Fibroblast of lung (primary cell): ENCODE results near the gene SH3PXD2A. TPM values are rescaled to one million over a fixed set of nuclear protein-coding genes. Genes with fewer than 3 reads are reported as not detected.
A peak's percentile ranks its signal among the peaks of the same experiment; 100 is the strongest.

Experiments used
- DNase-seq, 2 donors: peaks; one replicate each; pipeline versions ENCODE4 v3.0.0 to v3.0.0-alpha.2; 2010; ENCODE audit warnings: low read depth in 2 of 2
- H2AFZ ChIP-seq: 2 replicates; pipeline ENCODE4 v1.5.1; 2012; ENCODE audit warnings: low read length, control low read depth, inconsistent platforms
- H3K27ac ChIP-seq: 2 replicates; pipeline ENCODE4 v1.5.1; 2011; ENCODE audit warnings: low read length, control low read depth; ENCODE audit not compliant: insufficient read depth
- H3K27me3 ChIP-seq: 2 replicates; pipeline ENCODE4 v1.5.1; 2011; ENCODE audit warnings: mild to moderate bottlenecking, low read length; ENCODE audit not compliant: control insufficient read depth, insufficient read depth
- H3K36me3 ChIP-seq: 2 replicates; pipeline ENCODE4 v1.5.1; 2011; ENCODE audit warnings: low read length; ENCODE audit not compliant: control insufficient read depth, insufficient read depth
- H3K4me1 ChIP-seq: 2 replicates; pipeline ENCODE4 v1.5.1; 2011; ENCODE audit warnings: low read length; ENCODE audit not compliant: control insufficient read depth, insufficient read depth; ENCODE audit errors: extremely low read depth
- H3K4me2 ChIP-seq: 2 replicates; pipeline ENCODE4 v1.5.1; 2011; ENCODE audit warnings: low read length, control low read depth; ENCODE audit not compliant: insufficient read depth; ENCODE audit errors: extremely low read depth
- H3K4me3 ChIP-seq, 4 experiments: fragments of 200-600 bp in 1 of 4; sonication (generic) in 1 of 4; replicated peaks in 1 of 4; 2 replicates each; pipeline ENCODE4 v1.5.1; 2011 to 2016; ENCODE audit warnings: low read length in 4 of 4, low read depth in 3 of 4, mild to moderate bottlenecking in 3 of 4, control low read depth in 2 of 4, inconsistent platforms in 1 of 4, mixed read lengths in 1 of 4; ENCODE audit not compliant: insufficient read depth in 1 of 4; ENCODE audit errors: control extremely low read depth in 1 of 4
- H3K79me2 ChIP-seq: 2 replicates; pipeline ENCODE4 v1.5.1; 2012; ENCODE audit warnings: mild to moderate bottlenecking, low read length, inconsistent platforms; ENCODE audit not compliant: control insufficient read depth, insufficient read depth
- H3K9ac ChIP-seq: 2 replicates; pipeline ENCODE4 v1.5.1; 2011; ENCODE audit warnings: mild to moderate bottlenecking, low read length, control low read depth; ENCODE audit not compliant: insufficient read depth
- H3K9me3 ChIP-seq: 2 replicates; pipeline ENCODE4 v1.5.1; 2012; ENCODE audit warnings: low read depth, low read length; ENCODE audit not compliant: control insufficient read depth, insufficient read depth
- H4K20me1 ChIP-seq: 2 replicates; pipeline ENCODE4 v1.5.1; 2011; ENCODE audit warnings: low read length; ENCODE audit not compliant: control insufficient read depth, insufficient read depth; ENCODE audit errors: extremely low read depth
- CTCF ChIP-seq, 2 donors: IDR thresholded peaks in 1 of 2; conservative IDR thresholded peaks in 1 of 2; 1 replicate in 1 of 2; 2 replicates in 1 of 2; pipeline ENCODE4 v1.5.1; 2011 to 2012; ENCODE audit warnings: low read length in 2 of 2, control low read depth in 1 of 2, inconsistent platforms in 1 of 2, low read depth in 1 of 2, mild to moderate bottlenecking in 1 of 2
- EZH2 ChIP-seq: IDR thresholded peaks from 2 replicates; pipeline ENCODE4 v1.5.1; 2012; ENCODE audit warnings: low read length, control low read depth, mild to moderate bottlenecking; ENCODE audit errors: missing control alignments
- polyA minus RNA-seq: library from RNA; depleted of rRNA, polyadenylated mRNA; stranded (reverse); fragments of >200 nt; gene quantifications from 2 replicates; pipeline ENCODE4 v1.2.3, GENCODE V29; 2011; ENCODE audit warnings: low replicate concordance
- polyA plus RNA-seq, 2 donors: library from polyadenylated mRNA; depleted of rRNA in 1 of 2; stranded (reverse) in 1 of 2; unstranded in 1 of 2; fragments of >200 nt; gene quantifications; 2 replicates each; pipeline ENCODE4 v1.2.1, GENCODE V29; 2011 to 2012; ENCODE audit warnings: missing spikeins in 1 of 2
- total RNA-seq: library from RNA; depleted of rRNA; stranded (reverse); fragments of >200 nt; gene quantifications from 2 replicates; pipeline ENCODE4 v1.2.1, GENCODE V29; 2014

The SH3PXD2A gene
- total RNA-seq, result 26.2 and 33.2 TPM in 2 replicates
- polyA plus RNA-seq, result 20.2 and 25.5 TPM in 2 replicates
- 23.5 and 36.1 TPM in 2 replicates for polyA plus RNA-seq (2012)
- 41.5 and 48.2 TPM in 2 replicates for polyA minus RNA-seq

- Histone ChIP-seq H4K20me1 (no peaks in the 10 kb centered on the region), H3K4me2 (peak within 1 kb of the TSS; percentile 95), H3K9me3 (no peaks in the 10 kb centered on the region), H3K4me3 (peak within 1 kb of the TSS; percentile 78 to 86 (median 80)), H3K27ac (peak within 1 kb of the TSS; percentile 87), H3K36me3 (no peaks in the 10 kb centered on the region), H3K79me2 (peaks cover 30% of the 10 kb centered on the region), H3K9ac (peak within 1 kb of the TSS; percentile 71), H3K4me1 (peaks cover 31% of the 10 kb centered on the region), H2AFZ (peak within 1 kb of the TSS; percentile 37), H3K27me3 (no peaks in the 10 kb centered on the region)
- TF ChIP-seq EZH2, result no peak
- TF ChIP-seq CTCF (conservative IDR thresholded peaks at IDR 0.05 in 1 of 2, IDR thresholded peaks at IDR 0.05 in 1 of 2; ENCODE audit: low read depth in 1 of 2, low read length in 2 of 2), result no peak
- DNase-seq, result peak; percentile 34 to 46
Observed at GRCh38 chr10:103855424-103855823, at the start of gene SH3PXD2A. TSS of gene SH3PXD2A (minus strand) at chr10:103855576. CDS start at chr10:103855266, 310 bp downstream.

GRCh38 chr10:103901299-103901698, 45.9 kb upstream of the SH3PXD2A start:
- H3K27me3 ChIP-seq, result no peaks in the 10 kb centered on the region
- no peak overlapping the region for H3K4me3 ChIP-seq
- TF ChIP-seq CTCF (conservative IDR thresholded peaks at IDR 0.05 in 1 of 2, IDR thresholded peaks at IDR 0.05 in 1 of 2; ENCODE audit: low read depth in 1 of 2, low read length in 2 of 2) (no peak), EZH2 (no peak)
- DNase-seq, result no peak
- no peaks in the 10 kb centered on the region for H3K79me2 ChIP-seq
- no peaks in the 10 kb centered on the region for H3K9me3 ChIP-seq
- peaks cover 5% of the 10 kb centered on the region for H3K36me3 ChIP-seq
- no peak overlapping the region for H3K4me2 ChIP-seq
- no peak overlapping the region for H3K9ac ChIP-seq
- H4K20me1 ChIP-seq, result no peaks in the 10 kb centered on the region
- no peaks in the 10 kb centered on the region for H3K4me1 ChIP-seq
- H2AFZ ChIP-seq, result no peak overlapping the region
- H3K27ac ChIP-seq, result no peak overlapping the region

GRCh38 chr10:103899312-103899711, 43.9 kb upstream of the SH3PXD2A start:
- no peaks in the 10 kb centered on the region for H3K9me3 ChIP-seq
- H3K4me3 ChIP-seq, result no peak overlapping the region
- peaks cover 5% of the 10 kb centered on the region for H3K36me3 ChIP-seq
- peaks cover 17% of the 10 kb centered on the region for H3K4me1 ChIP-seq
- DNase-seq, result no peak
- no peak overlapping the region for H3K4me2 ChIP-seq
- no peaks in the 10 kb centered on the region for H3K79me2 ChIP-seq
- H3K27ac ChIP-seq, result no peak overlapping the region
- TF ChIP-seq EZH2, result no peak
- no peak for TF ChIP-seq CTCF (conservative IDR thresholded peaks at IDR 0.05 in 1 of 2, IDR thresholded peaks at IDR 0.05 in 1 of 2; ENCODE audit: low read depth in 1 of 2, low read length in 2 of 2)
- no peak overlapping the region for H3K9ac ChIP-seq
- no peak overlapping the region for H2AFZ ChIP-seq
- no peaks in the 10 kb centered on the region for H4K20me1 ChIP-seq
- H3K27me3 ChIP-seq, result no peaks in the 10 kb centered on the region
